DMS 273 treated with DMSO at 0.1 percent for 48 hours (cell line): ENCODE measurements around the gene PRDX3.
"Not testable (repeated sequence)": the region's sequence is repeated elsewhere in the genome, so short reads cannot be mapped to it uniquely, and the experiment has no call there.

Experiments used
- DNase-seq: peaks from one replicate; lab custom pipeline; 2025; lab: John Stamatoyannopoulos, UW

PRDX3 gene

DNA sequence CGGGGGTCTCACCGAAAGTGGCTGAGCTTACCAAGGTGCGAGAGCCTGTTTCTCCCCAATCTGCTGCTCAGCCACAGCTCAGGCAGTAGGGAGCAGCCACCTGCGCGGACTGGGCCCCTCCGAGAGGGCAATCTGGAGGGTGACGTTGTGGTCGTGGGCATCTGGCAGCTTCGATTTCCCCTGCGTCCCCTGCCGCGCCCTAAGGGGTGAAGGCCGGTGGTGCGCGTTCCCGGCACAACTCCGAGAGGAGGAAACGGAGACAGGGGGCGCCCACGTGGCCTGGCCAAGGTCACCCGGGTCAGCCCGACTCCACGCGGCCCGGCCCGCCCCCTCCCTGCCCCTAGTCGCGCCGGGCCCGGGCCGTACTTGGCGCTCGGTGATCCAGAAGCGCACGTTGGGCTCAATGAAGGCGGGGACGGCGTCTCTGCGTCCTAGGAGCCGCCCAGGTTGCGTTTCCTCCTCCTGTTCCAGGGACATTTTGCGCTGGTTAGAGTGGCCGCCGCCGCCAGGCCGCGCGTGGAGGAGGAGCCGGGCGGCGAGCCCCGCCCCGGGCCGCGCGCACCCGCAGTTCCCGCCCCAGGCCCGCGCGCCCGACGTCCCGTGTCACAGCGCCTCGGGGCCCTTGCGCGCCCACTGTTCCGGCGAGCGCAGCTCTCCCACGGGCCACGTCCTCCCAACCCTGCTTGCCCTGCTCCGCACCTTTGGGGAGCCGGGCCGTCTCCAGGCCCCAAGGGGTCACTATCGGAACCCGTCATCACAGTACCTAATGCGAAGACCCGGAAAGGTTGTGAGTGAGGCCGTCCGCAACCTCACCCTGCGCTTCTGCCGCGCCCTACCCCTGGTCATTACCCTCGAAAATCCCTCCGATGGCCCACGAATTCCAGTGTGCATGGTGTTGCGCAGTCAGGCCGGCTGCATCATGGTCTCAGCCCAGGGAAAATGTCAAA, 13.2 kb downstream of the PRDX3 start, which contains the start of gene SFXN4:
SFXN4 (minus strand) TSS at position 544 of the 947 bp plus-strand sequence; CDS start at position 477, 67 bp downstream.
- DNase-seq: no peak

- DNase-seq: no peak
Measured at GRCh38 chr10:119162452-119163092, 16.0 kb downstream of the PRDX3 start.

DNA sequence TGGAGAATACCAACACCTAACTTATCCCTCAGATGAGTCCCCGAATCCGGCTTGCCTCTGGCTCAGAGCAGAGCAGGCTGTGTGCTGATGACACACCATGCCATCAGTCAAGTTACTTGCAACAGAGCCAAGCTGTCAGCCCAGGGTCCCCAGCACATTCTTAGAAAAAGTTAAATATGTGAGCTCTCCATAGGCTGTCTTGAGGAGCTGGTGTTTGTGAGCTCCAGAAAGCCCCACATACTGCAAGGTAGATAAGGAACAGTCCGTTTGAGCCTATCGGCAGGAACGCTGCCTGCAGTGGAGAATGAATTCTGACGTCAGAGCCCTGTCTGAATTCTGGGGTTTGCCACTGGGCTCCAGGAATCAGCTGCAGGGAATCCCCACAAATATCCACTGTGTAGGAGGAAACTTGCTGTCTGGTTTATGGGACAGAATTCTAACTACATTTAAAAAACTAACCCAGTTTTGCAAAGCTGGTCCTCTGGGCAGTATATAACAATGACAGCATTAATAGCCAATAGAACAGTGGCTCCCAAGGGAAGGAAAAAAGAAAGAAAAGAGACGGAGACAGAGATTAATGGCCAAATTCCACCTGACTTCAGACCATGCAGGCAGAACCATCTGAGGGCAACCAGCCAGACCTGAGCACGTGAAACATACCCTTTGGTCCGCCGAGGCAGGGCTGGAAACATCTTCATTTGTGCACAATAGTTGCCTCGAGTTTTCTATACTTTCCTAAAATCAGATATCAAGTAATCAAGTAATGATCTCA, 16.7 kb downstream of the PRDX3 start:
- no peak for DNase-seq

GRCh38 chr10:119159332-119159731, 19.3 kb downstream of the PRDX3 start:
- DNase-seq: no peak

GRCh38 chr10:119153661-119154060, 25.0 kb downstream of the PRDX3 start:
- DNase-seq: no peak

DNA sequence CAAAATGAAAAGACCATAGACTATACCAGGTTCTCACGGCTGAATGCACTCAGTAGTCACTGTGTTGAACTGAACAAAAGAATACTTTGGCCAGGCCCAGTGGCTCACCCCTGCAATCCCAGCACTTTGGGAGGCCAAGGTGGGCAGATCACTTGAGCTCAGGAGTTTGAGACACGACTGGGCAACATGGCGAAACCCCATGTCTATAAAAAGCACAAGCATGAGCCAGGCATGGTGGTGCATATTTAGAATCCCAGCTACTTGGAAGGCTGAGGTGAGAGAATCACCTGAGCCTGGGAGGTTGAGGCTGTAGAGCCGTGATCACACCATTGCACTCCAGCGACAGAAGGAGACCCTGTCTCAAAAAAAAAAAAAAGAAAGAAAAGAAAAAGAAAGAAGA, 25.6 kb downstream of the PRDX3 start:
- DNase-seq: no peak

DNA sequence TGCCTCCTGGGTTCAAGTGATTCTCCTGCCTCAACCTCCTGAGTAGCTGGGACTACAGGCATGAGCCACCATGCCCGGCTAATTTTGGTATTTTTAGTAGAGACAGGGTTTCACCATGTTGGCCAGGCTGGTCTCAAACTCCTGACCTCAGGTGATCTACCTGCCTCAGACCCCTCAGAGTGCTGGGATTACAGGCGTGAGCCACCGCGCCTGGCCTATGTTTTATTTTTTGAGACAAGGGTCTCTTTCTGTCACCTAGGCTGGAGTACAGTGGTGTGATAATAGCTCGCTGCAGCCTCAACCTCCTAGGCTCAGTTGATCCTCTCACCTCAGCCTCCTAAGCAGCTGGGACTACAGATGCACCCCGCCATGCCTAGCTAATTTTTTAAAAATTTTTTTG, 27.0 kb downstream of the PRDX3 start:
- not testable (repeated sequence) for DNase-seq

GRCh38 chr10:119149729-119150128, 28.9 kb downstream of the PRDX3 start:
- no peak for DNase-seq

DNA sequence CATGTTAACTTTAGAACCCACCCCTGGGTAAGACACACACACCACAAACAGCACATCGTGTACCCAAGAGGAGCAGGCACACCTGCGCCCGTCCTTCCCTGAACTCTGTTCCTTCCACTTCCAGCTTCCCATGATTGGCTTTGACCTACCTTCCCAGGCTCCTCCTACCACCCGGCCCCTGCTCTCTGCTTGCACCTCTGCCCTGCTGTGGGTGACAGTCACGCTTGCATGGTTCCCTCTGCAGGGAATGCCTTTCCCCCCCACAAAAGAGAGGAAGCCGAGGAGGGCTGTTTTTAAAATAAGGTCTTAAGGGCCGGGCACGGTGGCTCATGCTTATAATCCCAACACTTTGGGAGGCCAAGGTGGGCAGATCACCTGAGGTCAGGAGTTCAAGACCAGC, 29.5 kb downstream of the PRDX3 start:
- DNase-seq: no peak

- DNase-seq: no peak
Measured at GRCh38 chr10:119143657-119144056, 35.0 kb downstream of the PRDX3 start.

DNA sequence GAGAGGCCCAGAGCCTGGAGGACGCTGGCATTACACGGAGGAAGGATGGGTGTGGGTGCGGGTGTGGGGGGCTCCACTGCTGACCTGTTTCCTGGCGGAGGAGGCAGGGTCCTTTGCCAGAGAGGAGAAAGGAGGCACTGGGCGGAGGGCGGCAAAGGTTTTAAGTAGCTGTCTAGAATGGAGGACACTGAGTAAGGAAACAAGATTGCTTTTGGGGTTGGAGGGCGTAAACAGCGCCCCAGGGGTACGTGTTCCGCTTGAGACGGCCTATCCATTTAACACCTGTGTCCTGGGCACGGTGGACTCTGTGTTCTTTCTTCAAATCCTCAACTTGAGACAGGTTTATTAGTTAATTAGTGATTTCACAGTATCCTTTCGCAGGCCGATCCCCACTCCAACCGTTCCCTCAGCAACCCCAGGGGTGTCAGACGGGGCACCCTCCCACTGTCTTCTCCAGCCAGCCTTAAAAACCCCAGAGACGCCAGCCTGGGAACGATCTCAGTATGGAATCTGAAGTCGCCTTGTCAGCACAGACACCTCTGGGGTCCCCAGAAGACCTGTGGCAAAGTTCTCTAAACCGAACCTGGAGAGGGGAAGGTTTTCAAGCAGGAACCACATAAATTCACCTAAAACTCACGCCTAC, 37.9 kb downstream of the PRDX3 start:
- no peak for DNase-seq

- DNase-seq: no peak
Measured at GRCh38 chr10:119139464-119140067, 39.0 kb downstream of the PRDX3 start.

DNA sequence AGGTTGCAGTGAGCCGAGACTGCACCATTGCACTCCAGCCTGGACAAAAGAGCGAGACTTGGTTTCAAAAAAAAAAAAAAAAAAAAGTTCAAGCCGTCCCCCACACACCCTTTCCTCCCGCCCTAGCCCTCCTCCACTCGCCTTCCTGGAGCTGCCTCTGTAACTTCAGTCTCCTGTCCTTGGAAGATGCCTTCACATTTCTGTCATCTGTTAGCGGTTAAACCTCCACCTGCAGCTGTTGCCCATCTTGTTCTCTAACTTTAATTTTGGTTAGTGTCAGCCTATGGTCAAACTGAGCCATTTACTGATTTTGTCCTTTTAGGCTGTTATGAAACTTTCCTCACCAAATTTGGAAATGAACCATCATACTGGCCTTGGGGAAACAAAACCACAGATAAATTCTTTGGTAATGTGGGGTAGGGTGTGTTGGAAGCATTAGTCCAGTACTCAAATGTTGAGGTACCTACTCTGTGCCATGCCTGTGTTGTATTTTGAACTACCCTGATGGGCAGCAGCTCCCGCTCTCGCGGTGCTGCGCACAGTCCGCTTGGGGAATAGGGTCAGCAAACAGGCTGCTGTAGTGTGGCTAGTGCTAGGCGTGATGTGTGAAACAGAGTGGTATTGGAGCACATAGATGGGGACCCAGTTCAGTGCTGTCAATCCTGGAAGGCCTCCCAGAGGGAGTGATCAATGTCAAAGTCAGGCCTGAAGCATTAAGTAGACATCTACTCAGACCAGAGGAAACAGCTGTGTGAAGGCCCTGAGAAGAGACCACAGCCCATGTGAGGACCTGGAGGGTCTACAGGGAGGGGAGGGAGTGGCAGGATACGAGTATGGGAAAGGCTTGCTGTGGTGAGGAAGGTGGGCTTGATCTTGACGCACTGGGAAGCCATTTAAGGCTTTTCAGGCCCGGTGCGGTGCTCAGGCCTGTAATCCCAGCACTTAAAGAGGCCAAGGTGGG, 40.0 kb downstream of the PRDX3 start:
- no peak for DNase-seq

DNA sequence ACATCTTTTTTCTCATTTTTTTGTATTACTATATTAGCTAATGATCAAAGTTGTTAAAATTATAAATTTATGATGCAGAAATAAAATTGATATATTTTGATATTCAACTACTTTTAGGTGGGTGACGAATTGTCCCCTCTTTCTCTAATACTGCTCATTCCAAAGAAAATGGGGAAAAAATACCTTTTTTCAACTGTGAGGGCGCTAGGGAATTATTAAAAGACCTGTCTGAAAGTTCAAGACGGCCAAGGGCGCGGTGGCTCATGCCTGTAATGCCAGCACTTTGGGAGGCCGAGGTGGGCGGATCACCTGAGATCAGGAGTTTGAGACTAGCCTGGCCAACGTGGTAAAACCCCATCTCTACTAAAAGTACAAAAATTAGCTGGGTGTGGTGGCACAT, 40.7 kb downstream of the PRDX3 start:
- not testable (repeated sequence) for DNase-seq

DNA sequence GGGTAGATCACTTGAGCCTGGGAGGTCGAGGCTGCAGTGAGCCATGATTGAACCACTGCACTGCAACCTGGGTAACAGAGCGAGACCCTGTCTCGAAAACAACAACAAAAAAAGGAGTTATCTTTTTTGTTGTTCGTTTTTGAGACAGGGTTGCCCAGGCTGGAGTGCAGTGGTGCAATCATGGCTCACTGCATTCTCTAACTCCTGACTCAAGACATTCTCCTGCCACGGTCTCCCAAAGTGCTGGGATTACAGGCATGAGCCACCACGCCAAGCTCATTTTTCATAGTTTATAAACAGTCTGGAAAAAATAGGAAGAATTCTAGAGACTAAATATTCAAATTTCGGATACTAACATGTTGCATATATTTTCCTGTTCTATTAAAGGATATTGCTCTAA, 42.5 kb downstream of the PRDX3 start:
- no peak for DNase-seq

DNA sequence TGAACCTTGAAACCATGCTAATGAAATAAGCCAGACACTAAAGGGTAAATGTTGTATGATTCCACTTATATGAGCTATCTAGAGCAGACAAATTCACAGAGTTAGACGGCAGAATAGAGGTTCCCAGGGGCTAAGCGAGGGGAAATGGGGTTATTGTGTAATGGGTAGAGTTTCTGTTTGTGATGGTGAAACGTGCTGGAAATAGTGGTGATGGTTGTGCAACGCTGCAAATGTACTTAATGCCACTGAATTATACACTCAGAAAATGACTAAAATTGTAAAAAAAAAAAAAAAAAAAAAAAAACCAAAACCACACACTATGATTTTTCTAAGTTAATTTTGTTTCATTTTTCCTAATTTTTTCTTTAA, 43.1 kb downstream of the PRDX3 start:
- no peak for DNase-seq

GRCh38 chr10:119133949-119134348, 44.7 kb downstream of the PRDX3 start:
- no peak for DNase-seq

DNA sequence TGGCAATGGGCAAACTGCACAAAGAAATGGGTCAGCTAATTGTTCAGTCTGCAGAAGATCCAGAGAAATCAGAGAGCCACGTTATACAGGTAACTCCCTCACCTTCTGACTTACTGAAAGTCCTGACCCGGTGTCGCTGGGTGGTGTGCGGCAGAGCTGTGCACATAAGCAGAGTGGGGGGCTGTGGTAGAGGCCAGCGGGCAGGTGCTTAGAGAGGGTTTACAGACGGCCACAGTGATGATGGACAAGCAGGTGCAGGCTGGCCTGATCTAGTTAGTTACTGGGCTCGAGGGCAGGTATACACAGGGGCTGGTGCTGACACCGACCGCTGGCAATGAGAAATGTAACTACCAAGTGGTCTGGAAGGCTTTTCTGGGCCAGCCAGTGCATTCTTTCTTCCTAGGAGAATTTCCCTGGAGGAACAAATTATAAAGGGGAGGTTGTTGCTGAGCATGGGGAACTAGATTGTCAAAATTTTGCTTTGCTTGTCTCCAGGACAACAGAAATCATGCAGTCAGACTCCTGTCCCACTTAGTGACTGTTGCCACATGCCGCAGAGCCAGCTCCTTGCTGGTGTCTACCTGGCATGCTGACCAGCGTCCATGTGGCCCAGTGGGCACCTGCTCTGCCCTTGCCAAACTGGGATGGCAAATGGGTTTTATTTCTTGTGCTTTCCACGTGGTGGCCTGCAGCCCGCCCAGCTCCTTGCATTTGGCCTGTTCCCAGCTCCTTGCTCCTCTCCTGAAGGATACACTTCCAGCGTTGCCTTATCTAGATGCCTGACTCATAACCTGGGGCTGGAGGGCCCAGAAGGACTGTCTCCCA, 45.9 kb downstream of the PRDX3 start:
- no peak for DNase-seq

- no peak for DNase-seq
Measured at GRCh38 chr10:119131512-119132240, 46.9 kb downstream of the PRDX3 start.
